ENCODE data around the gene MGAT3.
A peak's percentile ranks its signal among the peaks of the same experiment; 100 is the strongest.

The MGAT3 gene

GRCh38 chr22:39429916-39430575 is 26.8 kb upstream of the MGAT3 start:
- DNase-seq: no peak

- DNase-seq: no peak
These were observed 26.1 kb upstream of the MGAT3 start for GRCh38 chr22:39430576-39431150.

DNA sequence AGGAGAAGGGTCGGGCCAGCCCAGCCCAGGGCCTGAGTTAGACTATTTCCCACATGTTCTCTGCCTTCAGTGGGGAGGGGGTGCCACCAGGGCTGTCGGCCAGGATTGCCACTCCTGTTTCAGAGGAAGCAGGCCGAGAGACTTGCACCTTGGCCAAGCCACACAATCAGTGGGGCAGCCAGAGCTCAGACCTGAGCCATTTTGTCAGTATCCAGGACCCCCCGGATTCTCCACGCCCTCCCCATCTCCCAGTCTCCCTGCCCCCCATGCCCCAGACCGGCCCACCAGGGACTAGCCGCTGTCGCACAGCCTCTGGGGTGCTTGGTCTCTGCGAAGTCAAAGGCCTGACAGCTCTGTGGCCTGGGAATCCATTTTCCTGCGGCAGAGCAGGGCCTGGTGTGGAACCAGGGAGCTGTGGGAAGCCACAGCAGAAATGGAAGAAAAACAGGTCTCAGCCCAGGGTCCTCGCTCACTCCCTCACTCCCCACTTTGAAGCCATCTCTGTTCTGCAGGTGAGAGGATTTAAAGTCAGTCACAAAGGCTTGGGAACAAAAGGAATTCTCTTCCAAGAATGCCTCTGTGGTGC is 25.5 kb upstream of the MGAT3 start:
- no peak for DNase-seq

GRCh38 chr22:39431821-39432251 is 25.0 kb upstream of the MGAT3 start:
- no peak for DNase-seq

DNA sequence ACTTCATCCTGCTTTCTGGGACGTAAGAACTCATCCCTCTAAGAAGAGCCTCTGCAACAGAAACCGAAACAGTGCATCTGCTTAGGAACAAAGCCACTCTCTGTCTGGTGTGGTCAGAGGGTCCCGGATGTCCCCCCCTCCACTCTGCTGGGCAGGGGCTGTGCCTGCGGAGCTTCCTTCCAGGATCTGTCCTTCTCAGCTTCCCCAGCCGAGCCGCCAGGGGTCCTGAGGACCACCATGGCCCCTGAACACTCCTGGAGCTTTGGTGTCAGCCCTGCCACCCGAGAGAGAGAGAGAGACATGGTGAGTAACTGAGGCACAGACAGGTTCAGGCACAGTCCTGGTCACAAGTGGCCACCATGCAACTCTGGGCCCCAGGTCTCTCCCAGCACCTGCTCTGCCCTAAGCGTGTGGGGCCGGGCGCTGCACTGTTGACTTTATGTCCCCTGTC is 24.4 kb upstream of the MGAT3 start:
- no peak for DNase-seq

DNA sequence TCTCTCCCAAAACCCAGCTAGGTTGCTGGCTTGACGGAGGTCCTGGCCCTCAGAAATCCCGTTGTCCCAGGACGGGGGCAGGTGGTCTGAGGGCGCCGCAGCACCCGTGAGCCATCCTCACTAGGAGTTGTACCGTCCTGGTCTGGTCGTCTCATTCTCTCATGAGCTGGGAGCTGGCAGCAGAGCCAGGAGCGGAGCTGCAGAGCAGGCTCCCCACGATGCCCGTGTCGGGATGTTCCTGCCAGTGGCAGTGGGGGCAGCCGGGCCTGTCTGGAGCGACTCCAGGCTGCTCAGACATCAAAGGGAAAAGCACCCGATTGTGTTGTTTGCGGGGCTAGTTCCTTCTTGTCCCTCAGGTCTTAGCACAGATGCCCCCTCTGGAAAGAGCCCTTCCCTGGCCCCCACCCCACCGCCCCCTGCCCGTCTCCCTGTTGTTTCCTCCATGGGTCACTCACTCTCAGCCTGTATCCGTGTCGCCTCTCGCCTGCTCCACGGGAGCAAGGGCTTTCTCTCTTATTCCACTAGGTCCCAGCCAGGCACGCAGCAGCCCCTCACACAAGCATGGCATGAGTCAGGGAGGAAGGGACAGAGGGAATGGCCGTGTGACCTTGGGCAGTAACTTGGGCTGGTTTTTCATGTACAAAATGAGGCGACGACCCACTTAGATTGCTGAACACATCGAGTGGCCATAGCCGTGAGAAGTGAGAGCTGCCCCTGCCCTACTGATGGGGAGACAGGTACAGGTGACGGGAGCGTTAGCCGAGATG is 23.2 kb upstream of the MGAT3 start:
- no peak for DNase-seq

- DNase-seq: no peak
These were observed 22.6 kb upstream of the MGAT3 start for GRCh38 chr22:39434243-39434653.

DNA sequence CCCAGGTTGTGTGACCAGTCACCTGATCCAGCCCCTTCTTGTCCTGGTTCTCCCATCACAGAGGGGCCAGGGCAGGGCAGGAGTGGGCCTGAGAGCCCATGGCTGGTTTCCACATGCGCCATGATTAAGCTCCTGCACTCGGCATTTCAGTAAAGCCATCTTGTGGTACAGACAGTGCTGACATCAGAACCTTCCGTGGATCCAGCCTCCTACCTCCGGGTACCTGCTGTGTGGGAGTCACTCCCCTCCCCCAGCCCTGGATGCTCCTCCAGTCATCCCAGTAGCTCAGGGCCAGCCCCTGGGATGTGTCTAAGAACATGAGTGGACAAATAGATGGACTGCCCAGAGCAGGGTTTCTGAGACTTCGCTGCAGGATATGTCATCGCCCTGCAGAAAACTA is 22.1 kb upstream of the MGAT3 start:
- DNase-seq: no peak

- DNase-seq: no peak
These were observed 21.2 kb upstream of the MGAT3 start for GRCh38 chr22:39435616-39436015.

GRCh38 chr22:39437791-39438704 is 18.8 kb upstream of the MGAT3 start:
- no peak for DNase-seq

GRCh38 chr22:39439170-39439569 is 17.6 kb upstream of the MGAT3 start:
- peak; percentile 53 for DNase-seq

- DNase-seq: no peak
These were observed 13.4 kb upstream of the MGAT3 start for GRCh38 chr22:39443398-39443797.

DNA sequence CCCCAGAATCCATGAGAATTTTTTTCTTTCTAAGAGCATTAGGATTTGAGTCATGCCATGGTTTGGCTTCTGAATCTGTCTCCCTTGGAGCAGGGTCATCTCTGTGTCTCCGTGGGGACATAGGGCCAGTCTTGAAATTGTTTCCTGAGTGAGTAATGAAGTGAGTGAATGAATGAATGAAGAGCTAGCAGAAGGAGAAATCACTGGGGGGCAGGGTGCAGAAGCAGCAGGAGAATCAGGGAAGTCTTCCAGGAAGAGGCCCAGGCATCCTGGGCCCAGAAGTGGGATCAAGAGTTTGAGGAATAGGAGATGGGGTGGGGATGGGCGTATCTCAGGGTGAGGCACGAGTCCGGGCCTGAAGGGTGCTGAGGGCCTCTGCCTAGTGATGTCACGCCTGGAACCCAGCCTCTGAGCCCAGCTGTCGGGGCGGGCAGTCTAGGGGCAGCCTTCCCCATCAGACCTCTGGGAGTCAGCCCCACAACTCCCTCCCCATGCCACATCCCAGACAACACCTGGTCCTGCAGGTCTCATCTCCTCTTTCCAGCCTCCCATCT is 12.5 kb upstream of the MGAT3 start:
- no peak for DNase-seq

- DNase-seq: no peak
These were observed 11.8 kb upstream of the MGAT3 start for GRCh38 chr22:39444937-39445465.

DNA sequence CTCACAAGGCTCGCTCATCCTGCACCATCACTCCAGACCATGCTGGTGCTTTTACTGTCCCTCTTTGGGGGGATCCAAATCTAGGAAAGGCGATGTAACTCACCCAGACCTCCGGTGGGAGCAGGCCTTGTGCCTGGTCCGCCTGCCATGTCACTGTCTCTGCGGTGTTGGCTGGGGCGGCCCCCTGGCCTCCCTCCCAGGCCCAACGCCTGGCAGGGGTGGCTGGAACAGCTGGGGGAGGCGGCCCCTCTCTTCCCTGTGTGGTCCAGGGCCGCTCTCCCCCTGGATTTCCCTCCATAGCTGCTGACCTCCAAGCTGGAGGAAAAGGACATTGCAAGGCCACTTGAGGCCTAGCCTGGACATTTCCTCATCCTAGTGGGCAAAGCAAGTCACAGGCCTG is 11.1 kb upstream of the MGAT3 start:
- DNase-seq: no peak

GRCh38 chr22:39446239-39446721 is 10.5 kb upstream of the MGAT3 start:
- DNase-seq: no peak

DNA sequence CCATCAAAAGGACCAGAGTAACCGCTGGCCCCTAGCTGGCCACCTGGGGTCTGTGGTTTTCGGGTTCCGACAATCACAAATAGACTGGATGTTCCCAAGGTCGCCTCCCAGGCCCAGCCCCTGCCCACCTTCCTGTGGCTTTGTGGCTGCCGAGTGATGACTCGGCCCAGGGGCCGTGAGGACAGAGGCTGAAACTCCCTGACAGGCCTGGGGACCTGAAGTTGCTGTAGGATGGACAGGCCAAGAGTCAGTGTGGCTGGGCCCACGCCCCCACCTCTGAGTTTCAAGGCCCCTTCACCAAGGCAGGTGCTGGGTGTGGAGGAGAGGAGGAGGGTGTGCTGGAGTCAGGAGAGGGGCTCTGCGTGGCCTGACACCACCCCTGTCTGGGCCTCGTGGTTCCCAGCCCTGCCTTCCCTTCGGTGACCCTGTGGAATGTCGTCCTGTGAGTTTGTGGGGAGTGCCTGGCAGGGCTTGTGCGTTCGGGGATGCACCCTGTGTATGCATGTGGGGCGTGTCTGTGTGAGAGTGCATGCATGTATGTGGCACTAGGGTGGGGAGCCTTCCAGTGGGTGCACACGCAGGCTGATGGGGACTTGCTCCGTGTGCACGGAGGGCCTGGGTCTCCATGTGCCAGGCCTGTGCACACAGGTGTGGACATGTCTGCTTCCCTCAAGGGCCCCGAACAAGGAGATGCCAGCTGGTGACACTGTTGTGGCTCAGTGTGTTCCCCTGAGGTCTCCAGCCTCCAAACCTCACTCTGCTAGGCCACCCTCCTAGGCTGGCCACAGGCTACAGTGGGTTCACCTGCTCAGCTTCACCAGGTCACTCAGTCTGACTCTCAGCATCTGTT is 8.4 kb upstream of the MGAT3 start:
- DNase-seq: no peak

- no peak for DNase-seq
These were observed 7.1 kb upstream of the MGAT3 start for GRCh38 chr22:39449708-39450107.

DNA sequence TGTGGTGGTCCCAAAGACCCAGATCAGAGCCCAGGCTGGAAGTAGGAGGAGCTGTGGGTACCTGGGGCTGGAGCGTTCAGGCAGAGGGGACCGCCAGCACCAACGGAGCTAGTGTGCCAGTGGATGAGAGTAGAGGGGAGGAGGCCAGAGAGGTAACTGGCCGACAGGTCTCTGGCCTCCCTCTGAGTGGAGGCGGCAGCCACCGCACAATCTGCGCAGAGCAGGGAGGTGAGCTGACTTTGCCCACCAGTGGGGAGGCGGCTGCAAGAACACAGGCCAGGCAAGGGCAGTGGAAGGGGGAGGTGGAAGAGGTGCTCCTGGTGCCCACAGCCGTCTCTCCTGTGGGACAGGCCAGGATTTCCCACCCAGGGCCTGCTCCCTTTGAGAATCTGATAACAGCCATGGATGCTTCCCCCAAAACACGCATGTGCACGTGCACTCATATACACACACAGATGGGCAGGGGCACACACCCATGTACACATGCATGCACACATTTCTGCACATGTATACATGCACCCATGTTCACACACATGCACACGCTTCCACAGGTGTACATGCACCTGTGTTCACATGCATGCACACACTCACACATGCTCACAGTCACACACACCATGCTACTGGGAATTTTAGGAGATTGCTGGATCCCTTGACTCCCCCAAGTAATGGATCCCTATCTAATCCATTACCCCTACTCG is 6.4 kb upstream of the MGAT3 start:
- no peak for DNase-seq

GRCh38 chr22:39452740-39453040 is 4.1 kb upstream of the MGAT3 start:
- peak; percentile 91 for DNase-seq
